H9 (cell line): ENCODE measurements around the gene TRIO. TPM values are rescaled to one million over a fixed set of nuclear protein-coding genes. Genes with fewer than 3 reads are reported as not detected.

Experiments
- DNase-seq: peaks from one replicate; pipeline ENCODE4 v3.0.0-alpha.2; 2017
- H2AFZ ChIP-seq: one replicate; pipeline ENCODE4 v1.6.1; 2013; ENCODE audit warnings: mild to moderate bottlenecking, low read length, control low read depth, moderate library complexity
- H2AK5ac ChIP-seq: 2 replicates; pipeline ENCODE4 v1.6.1; 2013; ENCODE audit warnings: low read length, control low read depth, mixed read lengths; ENCODE audit not compliant: insufficient read length
- H2BK120ac ChIP-seq: one replicate; pipeline ENCODE4 v1.6.1; 2013; ENCODE audit warnings: low read depth, mild to moderate bottlenecking, low read length, control low read depth, inconsistent platforms; ENCODE audit not compliant: poor library complexity, severe bottlenecking
- H2BK12ac ChIP-seq: 2 replicates; pipeline ENCODE4 v1.6.1; 2013; ENCODE audit warnings: low read length, control low read depth, mixed read lengths, low read depth; ENCODE audit not compliant: insufficient read length
- H2BK15ac ChIP-seq: 2 replicates; pipeline ENCODE4 v1.6.1; 2013; ENCODE audit warnings: low read depth, low read length, control low read depth
- H2BK20ac ChIP-seq: one replicate; pipeline ENCODE4 v1.6.1; 2013; ENCODE audit warnings: low read depth, mild to moderate bottlenecking, low read length, control low read depth, inconsistent platforms; ENCODE audit not compliant: poor library complexity, severe bottlenecking
- H2BK5ac ChIP-seq: 2 replicates; pipeline ENCODE4 v1.6.1; 2013; ENCODE audit warnings: low read length, control low read depth, mixed read lengths; ENCODE audit not compliant: insufficient read length
- H3K14ac ChIP-seq: 2 replicates; pipeline ENCODE4 v1.6.1; 2013; ENCODE audit warnings: low read length, control low read depth; ENCODE audit not compliant: insufficient read depth
- H3K18ac ChIP-seq: 2 replicates; pipeline ENCODE4 v1.6.1; 2013; ENCODE audit warnings: low read depth, mild to moderate bottlenecking, mixed read lengths, low read length, control low read depth; ENCODE audit not compliant: insufficient read length
- H3K23ac ChIP-seq: 2 replicates; pipeline ENCODE4 v1.6.1; 2013; ENCODE audit warnings: low read length, control low read depth, mixed read lengths, low read depth; ENCODE audit not compliant: insufficient read length
- H3K23me2 ChIP-seq: 2 replicates; pipeline ENCODE4 v1.6.1; 2013; ENCODE audit warnings: low read depth, mild to moderate bottlenecking, mixed read lengths, low read length, control low read depth; ENCODE audit not compliant: insufficient read length, poor library complexity, severe bottlenecking
- H3K27ac ChIP-seq: 2 replicates; pipeline ENCODE4 v1.5.1; 2013; ENCODE audit warnings: low read length, control low read depth, mixed read lengths, low read depth; ENCODE audit not compliant: insufficient read length
- H3K27me3 ChIP-seq: 2 replicates; pipeline ENCODE4 v1.6.1; 2013; ENCODE audit warnings: low read length, control low read depth, inconsistent platforms; ENCODE audit not compliant: insufficient read depth
- H3K4ac ChIP-seq: 2 replicates; pipeline ENCODE4 v1.6.1; 2013; ENCODE audit warnings: low read depth, mild to moderate bottlenecking, control low read depth, inconsistent platforms, low read length, moderate library complexity
- H3K4me1 ChIP-seq: 2 replicates; pipeline ENCODE4 v1.6.1; 2013; ENCODE audit warnings: low read length, control low read depth, inconsistent platforms; ENCODE audit not compliant: insufficient read depth
- H3K4me2 ChIP-seq: 2 replicates; pipeline ENCODE4 v1.6.1; 2013; ENCODE audit warnings: low read length, control low read depth, mixed read lengths; ENCODE audit not compliant: insufficient read length, insufficient read depth
- H3K56ac ChIP-seq: 2 replicates; pipeline ENCODE4 v1.6.1; 2013; ENCODE audit warnings: low read depth, mild to moderate bottlenecking, mixed read lengths, low read length, control low read depth; ENCODE audit not compliant: insufficient read length
- H3K79me1 ChIP-seq: 2 replicates; pipeline ENCODE4 v1.6.1; 2013; ENCODE audit warnings: low read depth, mild to moderate bottlenecking, moderate library complexity, low read length, control low read depth, inconsistent platforms; ENCODE audit not compliant: insufficient read depth, poor library complexity, severe bottlenecking
- H3K79me2 ChIP-seq: 2 replicates; pipeline ENCODE4 v1.6.1; 2013; ENCODE audit warnings: low read length, control low read depth, inconsistent platforms; ENCODE audit not compliant: insufficient read depth
- H3K9ac ChIP-seq: 2 replicates; pipeline ENCODE4 v1.6.1; 2013; ENCODE audit warnings: low read length, control low read depth, mixed read lengths; ENCODE audit not compliant: insufficient read length; ENCODE audit errors: extremely low read depth
- H3K9me3 ChIP-seq: one replicate; pipeline ENCODE4 v1.6.1; 2013; ENCODE audit warnings: low read depth, low read length, inconsistent platforms; ENCODE audit not compliant: control insufficient read depth
- H3T11ph ChIP-seq: one replicate; pipeline ENCODE4 v1.6.1; 2013; ENCODE audit warnings: mild to moderate bottlenecking, low read length, control low read depth, inconsistent platforms
- H4K20me1 ChIP-seq: one replicate; pipeline ENCODE4 v1.6.1; 2013; ENCODE audit not compliant: control insufficient read depth, insufficient read length, insufficient read depth
- H4K5ac ChIP-seq: 2 replicates; pipeline ENCODE4 v1.6.1; 2013; ENCODE audit warnings: low read depth, mild to moderate bottlenecking, mixed read lengths, low read length, control low read depth; ENCODE audit not compliant: insufficient read length
- H4K8ac ChIP-seq: replicated peaks from 2 replicates; pipeline ENCODE4 v1.6.1; 2013; ENCODE audit warnings: low read length, control low read depth, mixed read lengths, low read depth; ENCODE audit not compliant: insufficient read length
- H4K91ac ChIP-seq: 2 replicates; pipeline ENCODE4 v1.6.1; 2013; ENCODE audit warnings: low read depth, mild to moderate bottlenecking, moderate library complexity, mixed read lengths, low read length, control low read depth; ENCODE audit not compliant: insufficient read length
- H3K27ac Mint-ChIP-seq, 3 experiments: 2 replicates in 2 of 3; 3 replicates in 1 of 3; pipeline ENCODE4 v1.8.0; 2020 to 2021; ENCODE audit warnings: mixed read lengths in 3 of 3, mild to moderate bottlenecking in 1 of 3, moderate library complexity in 1 of 3
- H3K27me3 Mint-ChIP-seq: 2 replicates; pipeline ENCODE4 v1.8.0; 2021; ENCODE audit warnings: low read depth, mild to moderate bottlenecking, moderate library complexity, mixed read lengths
- H3K36me3 Mint-ChIP-seq, 3 experiments: 2 replicates in 2 of 3; 3 replicates in 1 of 3; pipeline ENCODE4 v1.8.0; 2020 to 2021; ENCODE audit warnings: low read depth in 3 of 3, mixed read lengths in 3 of 3; ENCODE audit not compliant: insufficient read depth in 1 of 3
- H3K4me1 Mint-ChIP-seq, 2 experiments: 2 replicates each; pipeline ENCODE4 v1.8.0; 2020; ENCODE audit warnings: mixed read lengths in 2 of 2
- H3K4me3 Mint-ChIP-seq, 2 experiments: 2 replicates in 1 of 2; 3 replicates in 1 of 2; pipeline ENCODE4 v1.8.0; 2020 to 2021; ENCODE audit warnings: mild to moderate bottlenecking in 2 of 2, mixed read lengths in 2 of 2, moderate library complexity in 1 of 2
- H3K9me3 Mint-ChIP-seq, 2 experiments: 2 replicates in 1 of 2; 3 replicates in 1 of 2; pipeline ENCODE4 v1.8.0; 2020; ENCODE audit warnings: mild to moderate bottlenecking in 2 of 2, mixed read lengths in 2 of 2, moderate library complexity in 1 of 2
- CTCF ChIP-seq: fragments of 200-600 bp; sonication (generic); conservative IDR thresholded peaks from 3 replicates; pipeline ENCODE4 v1.8.0; 2021; ENCODE audit warnings: antibody characterized with exemption, mild to moderate bottlenecking
- WGBS: extraction: QIAGEN DNeasy Blood & Tissue Kit; methylation state at CpG from one replicate; pipeline ENCODE4 v1.1.7; 2013; ENCODE audit warnings: missing lambda C conversion rate, low lambda C conversion rate, mixed read lengths; ENCODE audit not compliant: insufficient read length; ENCODE audit errors: extremely low coverage; 5-methylcytosine and 5-hydroxymethylcytosine counted together
- total RNA-seq: library from RNA; stranded (reverse); gene quantifications from 2 replicates; pipeline ENCODE4 v1.2.1, GENCODE V29; 2021

The TRIO gene
- total RNA-seq, 1 experiment from 2014 or later: 87.8 TPM

GRCh38 chr5:14502294-14502690, 359.1 kb downstream of the TRIO start:
- Mint-ChIP-seq H3K27ac (peak overlapping the region in 2 of 3 experiments; percentile 11 to 59; a peak in 1 of 7 replicates), H3K9me3 (no peaks in the 10 kb centered on the region), H3K4me3 (no peak overlapping the region), H3K27me3 (no peaks in the 10 kb centered on the region; the same call in none of the 2 replicates), H3K4me1 (0 out of 4 replicates have a peak, but pooled peaks cover 0 to 2% of the 10 kb centered on the region in 2 experiments), H3K36me3 (peaks cover 22 to 40% (median 38%) of the 10 kb centered on the region in 3 experiments; a peak in 6 of 7 replicates)
- no peak for DNase-seq
- no peak overlapping the region for H2BK15ac ChIP-seq
- H4K8ac ChIP-seq: no peak overlapping the region
- no peaks in the 10 kb centered on the region for H3K79me2 ChIP-seq
- no peaks in the 10 kb centered on the region for H3K27me3 ChIP-seq
- no peaks in the 10 kb centered on the region for H3K79me1 ChIP-seq
- H2AK5ac ChIP-seq: no peak overlapping the region
- H3K4me2 ChIP-seq: no peak overlapping the region
- H3K4me1 ChIP-seq: no peaks in the 10 kb centered on the region
- no peak overlapping the region for H2BK5ac ChIP-seq
- no peak overlapping the region for H3K14ac ChIP-seq
- TF ChIP-seq CTCF: no peak
- H2BK12ac ChIP-seq: no peak overlapping the region
- H4K91ac ChIP-seq: no peak overlapping the region
- H4K5ac ChIP-seq: no peak overlapping the region
- no CpG with 5 or more reads among the region's 10 CpGs for WGBS
- H3K9me3 ChIP-seq: no peaks in the 10 kb centered on the region
- no peak overlapping the region for H3T11ph ChIP-seq
- no peak overlapping the region for H3K9ac ChIP-seq
- H3K56ac ChIP-seq: no peak overlapping the region
- H3K23ac ChIP-seq: no peak overlapping the region
- no peak overlapping the region for H3K4ac ChIP-seq
- H2BK120ac ChIP-seq: no peak overlapping the region
- no peak overlapping the region for H2AFZ ChIP-seq
- H3K18ac ChIP-seq: no peak overlapping the region
- no peaks in the 10 kb centered on the region for H4K20me1 ChIP-seq
- H3K27ac ChIP-seq: no peak overlapping the region
- no peaks in the 10 kb centered on the region for H3K23me2 ChIP-seq
- H2BK20ac ChIP-seq: no peak overlapping the region
